CD4-positive, alpha-beta T cell treated with Interleukin-6 for 4 hours (primary cell): ENCODE results near the gene PRMT7.
A peak's percentile ranks its signal among the peaks of the same experiment; 100 is the strongest.
"Not testable (repeated sequence)": the region's sequence is repeated elsewhere in the genome, so short reads cannot be mapped to it uniquely, and the experiment has no call there.

Experiments used
- DNase-seq: peaks from one replicate; pipeline ENCODE4 v3.0.0-alpha.2; 2020; ENCODE audit warnings: mixed read lengths

Gene PRMT7

GRCh38 chr16:68284847-68285246 lies 26.0 kb upstream of the PRMT7 start:
- peak; percentile 36 for DNase-seq

GRCh38 chr16:68285683-68286082 lies 25.1 kb upstream of the PRMT7 start:
- no peak for DNase-seq

GRCh38 chr16:68286153-68287074 lies 24.4 kb upstream of the PRMT7 start:
- peak; percentile 63 for DNase-seq

GRCh38 chr16:68287276-68288251 lies 23.3 kb upstream of the PRMT7 start:
- DNase-seq: peak; percentile 71

GRCh38 chr16:68288252-68288650 lies 22.6 kb upstream of the PRMT7 start:
- DNase-seq: no peak

- not testable (repeated sequence) for DNase-seq
These were observed 22.0 kb upstream of the PRMT7 start for GRCh38 chr16:68288796-68289195.

GRCh38 chr16:68289202-68289601 lies 21.6 kb upstream of the PRMT7 start:
- DNase-seq: no peak

GRCh38 chr16:68289621-68290329 lies 21.0 kb upstream of the PRMT7 start:
- peak; percentile 54 for DNase-seq

- no peak for DNase-seq
These were observed 20.4 kb upstream of the PRMT7 start for GRCh38 chr16:68290450-68290849.

GRCh38 chr16:68291227-68291626 lies 19.6 kb upstream of the PRMT7 start:
- DNase-seq: no peak

- no peak for DNase-seq
These were observed 18.4 kb upstream of the PRMT7 start for GRCh38 chr16:68292425-68292824.

GRCh38 chr16:68296291-68296690 lies 14.5 kb upstream of the PRMT7 start:
- DNase-seq: no peak

- DNase-seq: no peak
These were observed 14.1 kb upstream of the PRMT7 start for GRCh38 chr16:68296693-68297092.

- DNase-seq: no peak
These were observed 12.9 kb upstream of the PRMT7 start for GRCh38 chr16:68297908-68298307.

- no peak for DNase-seq
These were observed 12.5 kb upstream of the PRMT7 start for GRCh38 chr16:68298312-68298711.

GRCh38 chr16:68298907-68299561 lies 11.8 kb upstream of the PRMT7 start:
- no peak for DNase-seq

GRCh38 chr16:68299571-68300453 lies 11.0 kb upstream of the PRMT7 start:
- DNase-seq: no peak

- no peak for DNase-seq
These were observed 9.9 kb upstream of the PRMT7 start for GRCh38 chr16:68300734-68301459.

- DNase-seq: no peak
These were observed 4.2 kb upstream of the PRMT7 start for GRCh38 chr16:68306633-68307032.

- peak; percentile 27 for DNase-seq
These were observed 1.0 kb upstream of the PRMT7 start for GRCh38 chr16:68309799-68310198.

- DNase-seq: no peak
These were observed 414 bp upstream of the PRMT7 start for GRCh38 chr16:68310437-68310773.
